Osteocyte (in vitro differentiated cells): ENCODE data around the gene NRXN3. TPM values are rescaled to one million over a fixed set of nuclear protein-coding genes. Genes with fewer than 3 reads are reported as not detected.

Source experiments
- DNase-seq: peaks from one replicate; pipeline ENCODE4 v3.0.0; 2021; ENCODE audit warnings: mixed read lengths; ENCODE audit not compliant: unreplicated experiment; ENCODE audit errors: extremely low spot score
- H3K27ac Mint-ChIP-seq: one replicate; pipeline ENCODE4 v1.8.0; 2021; ENCODE audit warnings: mild to moderate bottlenecking, mixed read lengths; ENCODE audit not compliant: unreplicated experiment
- H3K27me3 Mint-ChIP-seq: one replicate; pipeline ENCODE4 v1.8.0; 2021; ENCODE audit warnings: mixed read lengths; ENCODE audit not compliant: unreplicated experiment
- H3K36me3 Mint-ChIP-seq: one replicate; pipeline ENCODE4 v1.8.0; 2021; ENCODE audit warnings: mixed read lengths; ENCODE audit not compliant: unreplicated experiment
- H3K4me1 Mint-ChIP-seq: one replicate; pipeline ENCODE4 v1.8.0; 2021; ENCODE audit warnings: mixed read lengths; ENCODE audit not compliant: unreplicated experiment
- H3K4me3 Mint-ChIP-seq: one replicate; pipeline ENCODE4 v1.8.0; 2021; ENCODE audit warnings: mild to moderate bottlenecking, moderate library complexity, mixed read lengths; ENCODE audit not compliant: unreplicated experiment
- H3K9me3 Mint-ChIP-seq: one replicate; pipeline ENCODE4 v1.8.0; 2021; ENCODE audit warnings: mixed read lengths; ENCODE audit not compliant: unreplicated experiment
- CTCF ChIP-seq: fragments of 200-600 bp; sonication (generic); IDR thresholded peaks from 2 replicates; pipeline ENCODE4 v1.5.0; 2021; ENCODE audit warnings: antibody characterized with exemption, mild to moderate bottlenecking, moderate library complexity
- total RNA-seq: library from RNA; stranded (reverse); gene quantifications from 2 replicates; pipeline ENCODE4 v1.2.1, GENCODE V29; 2021

NRXN3 gene
- total RNA-seq, 1 donor from 2014 or later: 26.5 TPM

- DNase-seq: no peak
- H3K36me3 Mint-ChIP-seq: no peaks in the 10 kb centered on the region
- no peak overlapping the region for H3K27ac Mint-ChIP-seq
- peaks cover 18% of the 10 kb centered on the region for H3K9me3 Mint-ChIP-seq
- TF ChIP-seq CTCF: no peak
- no peaks in the 10 kb centered on the region for H3K27me3 Mint-ChIP-seq
- no peak overlapping the region for H3K4me3 Mint-ChIP-seq
- no peaks in the 10 kb centered on the region for H3K4me1 Mint-ChIP-seq
These were observed 159.2 kb downstream of the NRXN3 start for GRCh38 chr14:78329371-78329770.

GRCh38 chr14:78335531-78335930, 165.4 kb downstream of the NRXN3 start:
- TF ChIP-seq CTCF: no peak
- no peak for DNase-seq
- H3K36me3 Mint-ChIP-seq: no peaks in the 10 kb centered on the region
- H3K9me3 Mint-ChIP-seq: peaks cover 12% of the 10 kb centered on the region
- no peak overlapping the region for H3K4me3 Mint-ChIP-seq
- no peak overlapping the region for H3K27ac Mint-ChIP-seq
- H3K4me1 Mint-ChIP-seq: no peaks in the 10 kb centered on the region
- H3K27me3 Mint-ChIP-seq: no peaks in the 10 kb centered on the region

- no peak for TF ChIP-seq CTCF
- no peaks in the 10 kb centered on the region for H3K27me3 Mint-ChIP-seq
- peaks cover 5% of the 10 kb centered on the region for H3K9me3 Mint-ChIP-seq
- no peak overlapping the region for H3K4me3 Mint-ChIP-seq
- no peak for DNase-seq
- no peaks in the 10 kb centered on the region for H3K4me1 Mint-ChIP-seq
- H3K27ac Mint-ChIP-seq: no peak overlapping the region
- no peaks in the 10 kb centered on the region for H3K36me3 Mint-ChIP-seq
These were observed 170.1 kb downstream of the NRXN3 start for GRCh38 chr14:78340250-78340649.

- peaks cover 5% of the 10 kb centered on the region for H3K9me3 Mint-ChIP-seq
- H3K36me3 Mint-ChIP-seq: no peaks in the 10 kb centered on the region
- no peak overlapping the region for H3K27ac Mint-ChIP-seq
- H3K4me3 Mint-ChIP-seq: no peak overlapping the region
- H3K4me1 Mint-ChIP-seq: no peaks in the 10 kb centered on the region
- no peak for TF ChIP-seq CTCF
- DNase-seq: no peak
- no peaks in the 10 kb centered on the region for H3K27me3 Mint-ChIP-seq
These were observed 171.7 kb downstream of the NRXN3 start for GRCh38 chr14:78341827-78342389.

- Mint-ChIP-seq H3K4me1 (no peaks in the 10 kb centered on the region), H3K27me3 (no peaks in the 10 kb centered on the region), H3K4me3 (no peak overlapping the region), H3K9me3 (peaks cover under 1% of the 10 kb centered on the region), H3K36me3 (no peaks in the 10 kb centered on the region), H3K27ac (no peak overlapping the region)
- no peak for TF ChIP-seq CTCF
- DNase-seq: no peak
These were observed 172.7 kb downstream of the NRXN3 start for GRCh38 chr14:78342879-78343278.
